Osteocyte (in vitro differentiated cells): ENCODE data around the gene ITM2B. TPM values are rescaled to one million over a fixed set of nuclear protein-coding genes. Genes with fewer than 3 reads are reported as not detected.

Experiments used
- DNase-seq: peaks from one replicate; pipeline ENCODE4 v3.0.0; 2021; ENCODE audit warnings: mixed read lengths; ENCODE audit not compliant: unreplicated experiment; ENCODE audit errors: extremely low spot score
- H3K27ac Mint-ChIP-seq: one replicate; pipeline ENCODE4 v1.8.0; 2021; ENCODE audit warnings: mild to moderate bottlenecking, mixed read lengths; ENCODE audit not compliant: unreplicated experiment
- H3K27me3 Mint-ChIP-seq: one replicate; pipeline ENCODE4 v1.8.0; 2021; ENCODE audit warnings: mixed read lengths; ENCODE audit not compliant: unreplicated experiment
- H3K36me3 Mint-ChIP-seq: one replicate; pipeline ENCODE4 v1.8.0; 2021; ENCODE audit warnings: mixed read lengths; ENCODE audit not compliant: unreplicated experiment
- H3K4me1 Mint-ChIP-seq: one replicate; pipeline ENCODE4 v1.8.0; 2021; ENCODE audit warnings: mixed read lengths; ENCODE audit not compliant: unreplicated experiment
- H3K4me3 Mint-ChIP-seq: one replicate; pipeline ENCODE4 v1.8.0; 2021; ENCODE audit warnings: mild to moderate bottlenecking, moderate library complexity, mixed read lengths; ENCODE audit not compliant: unreplicated experiment
- H3K9me3 Mint-ChIP-seq: one replicate; pipeline ENCODE4 v1.8.0; 2021; ENCODE audit warnings: mixed read lengths; ENCODE audit not compliant: unreplicated experiment
- CTCF ChIP-seq: fragments of 200-600 bp; sonication (generic); IDR thresholded peaks from 2 replicates; pipeline ENCODE4 v1.5.0; 2021; ENCODE audit warnings: antibody characterized with exemption, mild to moderate bottlenecking, moderate library complexity
- long read RNA-seq: library from polyadenylated mRNA; unstranded; transcript quantifications from one replicate; pipeline ENCODE4 v2.0.0, GENCODE V29; 2021
- total RNA-seq: library from RNA; stranded (reverse); gene quantifications from 2 replicates; pipeline ENCODE4 v1.2.1, GENCODE V29; 2021

Gene ITM2B
- 502 and 510 TPM in 2 replicates for total RNA-seq
- long read RNA-seq, full-length matches to known transcripts = 931 of 967 reads
- long read RNA-seq, partial matches to known transcripts = 28 of 967 reads
- long read RNA-seq, other reads (novel, unspliced or antisense) = 8 of 967 reads

- H3K4me1 Mint-ChIP-seq = peaks cover 49% of the 10 kb centered on the region
- peak within 1 kb of the TSS; percentile 98 for H3K27ac Mint-ChIP-seq
These were observed at the start of gene ITM2B for GRCh38 chr13:48233046-48233888. ITM2B (plus strand) TSS chr13:48233206; CDS start chr13:48233361, 155 bp downstream.

GRCh38 chr13:48184260-48184659, 48.7 kb upstream of the ITM2B start:
- TF ChIP-seq CTCF = no peak
- Mint-ChIP-seq H3K4me3 (no peak overlapping the region), H3K27me3 (peaks cover 40% of the 10 kb centered on the region), H3K9me3 (no peaks in the 10 kb centered on the region), H3K36me3 (no peaks in the 10 kb centered on the region), H3K4me1 (no peaks in the 10 kb centered on the region), H3K27ac (no peak overlapping the region)
- no peak for DNase-seq

More at GRCh38 chr13:48233046-48233888, at the start of gene ITM2B:
- H3K9me3 Mint-ChIP-seq = no peaks in the 10 kb centered on the region
- peaks cover 10% of the 10 kb centered on the region for H3K27me3 Mint-ChIP-seq
- peak within 1 kb of the TSS; percentile 92 for H3K4me3 Mint-ChIP-seq
- DNase-seq = peak; percentile 89
- no peaks in the 10 kb centered on the region for H3K36me3 Mint-ChIP-seq
- TF ChIP-seq CTCF = peak; percentile 57

GRCh38 chr13:48185018-48185417, 48.0 kb upstream of the ITM2B start:
- TF ChIP-seq CTCF = no peak
- Mint-ChIP-seq H3K9me3 (no peaks in the 10 kb centered on the region), H3K36me3 (no peaks in the 10 kb centered on the region), H3K27me3 (peaks cover 42% of the 10 kb centered on the region), H3K4me1 (no peaks in the 10 kb centered on the region), H3K27ac (no peak overlapping the region), H3K4me3 (no peak overlapping the region)
- no peak for DNase-seq

- no peaks in the 10 kb centered on the region for H3K9me3 Mint-ChIP-seq
- no peak for DNase-seq
- TF ChIP-seq CTCF = no peak
- peaks cover 47% of the 10 kb centered on the region for H3K27me3 Mint-ChIP-seq
- no peak overlapping the region for H3K27ac Mint-ChIP-seq
- H3K4me1 Mint-ChIP-seq = no peaks in the 10 kb centered on the region
- no peaks in the 10 kb centered on the region for H3K36me3 Mint-ChIP-seq
- no peak overlapping the region for H3K4me3 Mint-ChIP-seq
These were observed 46.3 kb upstream of the ITM2B start for GRCh38 chr13:48186722-48187121.

GRCh38 chr13:48188131-48188530, 44.9 kb upstream of the ITM2B start:
- H3K27ac Mint-ChIP-seq = no peak overlapping the region
- DNase-seq = no peak
- H3K4me1 Mint-ChIP-seq = no peaks in the 10 kb centered on the region
- no peak for TF ChIP-seq CTCF
- no peaks in the 10 kb centered on the region for H3K36me3 Mint-ChIP-seq
- H3K9me3 Mint-ChIP-seq = no peaks in the 10 kb centered on the region
- H3K27me3 Mint-ChIP-seq = peaks cover 47% of the 10 kb centered on the region
- H3K4me3 Mint-ChIP-seq = no peak overlapping the region
